ENCODE measurements around the gene CACNA2D3. TPM values are rescaled to one million over a fixed set of nuclear protein-coding genes. Genes with fewer than 3 reads are reported as not detected.

CACNA2D3 gene
- total RNA-seq, 1 experiment from 2014 or later, result not detected

DNA sequence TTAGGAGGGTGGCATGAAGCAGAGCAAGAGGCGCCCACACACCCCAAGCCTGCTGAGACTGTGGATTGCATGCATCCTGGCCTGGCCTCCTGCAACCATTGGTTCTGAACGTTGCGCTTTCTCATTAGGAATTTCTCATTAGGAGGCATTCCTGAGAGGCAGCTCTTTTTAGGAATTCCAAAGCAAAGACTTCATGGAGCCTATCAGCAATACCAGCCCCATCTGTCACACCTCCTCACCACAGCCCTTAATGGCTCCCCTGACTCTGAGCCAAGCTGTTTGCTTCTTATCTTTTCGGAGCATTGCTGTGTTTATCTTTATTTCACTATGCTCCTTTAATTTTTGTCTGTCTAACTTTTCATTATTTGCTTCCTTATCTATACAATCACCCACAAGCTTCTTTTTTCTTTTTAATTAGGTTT lies 226.9 kb downstream of the CACNA2D3 start:
- DNase-seq (ENCODE audit: low spot score), result no peak
- in situ Hi-C loops (cut with HindIII; ENCODE audit: low sequenced_read_pairs), result no loop called here

DNA sequence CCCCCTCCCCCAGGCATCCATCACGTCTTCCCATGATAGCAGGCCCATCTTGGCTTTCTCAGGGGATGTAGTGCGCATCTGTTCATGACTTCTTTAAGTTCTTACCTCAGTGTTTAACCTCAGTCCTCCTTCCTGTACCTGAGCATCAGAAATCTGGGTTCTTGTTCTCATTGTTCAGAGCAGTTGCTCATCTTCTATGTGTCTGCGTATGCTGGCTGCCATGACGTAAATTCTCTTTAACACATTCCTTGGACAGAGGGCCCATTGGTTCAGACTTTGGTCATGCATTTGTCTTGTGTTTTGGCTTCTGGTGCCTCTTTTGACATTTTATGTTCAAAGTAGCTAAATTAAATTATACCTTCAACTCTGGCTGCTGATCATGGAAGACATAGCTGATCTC lies 227.3 kb downstream of the CACNA2D3 start:
- in situ Hi-C loops (cut with HindIII; ENCODE audit: low sequenced_read_pairs), result no loop called here
- DNase-seq (ENCODE audit: low spot score), result no peak

DNA sequence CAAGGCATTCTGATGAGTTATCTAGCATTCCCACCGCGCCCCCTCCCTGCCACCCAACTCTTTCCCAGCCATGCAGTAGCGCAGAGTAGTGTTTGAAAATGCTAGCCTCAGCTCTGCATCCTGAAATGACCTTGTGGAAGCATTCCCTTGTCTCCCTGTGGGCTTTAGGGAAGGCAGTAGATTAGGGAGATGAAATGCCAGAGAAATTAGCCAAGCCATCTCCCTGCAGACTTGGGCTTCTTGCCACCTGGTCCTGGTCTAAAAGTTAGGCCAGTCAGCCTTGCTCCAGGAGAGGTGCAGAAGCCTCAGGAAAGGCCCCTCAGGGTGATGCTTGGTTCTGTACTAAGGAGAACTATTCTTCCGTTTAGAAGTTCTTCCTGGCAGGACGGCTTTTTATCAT lies 231.2 kb downstream of the CACNA2D3 start:
- in situ Hi-C loops (cut with HindIII; ENCODE audit: low sequenced_read_pairs), result no loop called here
- DNase-seq (ENCODE audit: low spot score), result no peak

DNA sequence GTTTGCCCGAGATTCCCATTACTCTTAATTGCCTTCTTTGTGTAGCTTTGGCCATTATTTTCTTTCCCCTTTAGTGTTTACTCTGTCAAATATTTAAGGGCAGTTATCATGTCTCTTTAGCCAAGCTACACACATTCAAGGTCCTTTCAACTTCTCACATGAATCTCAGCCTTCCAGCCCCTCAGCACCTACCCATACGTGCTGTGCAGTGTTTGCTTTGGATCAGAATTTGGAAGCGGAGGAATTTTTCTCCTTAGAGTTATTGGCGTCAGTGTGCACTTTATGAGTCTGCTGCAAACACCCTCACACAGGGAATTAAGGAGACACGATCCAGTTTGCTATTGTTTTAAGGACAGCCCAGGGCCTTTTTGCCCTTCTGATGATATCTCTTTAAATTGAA lies 231.6 kb downstream of the CACNA2D3 start:
- in situ Hi-C loops (cut with HindIII; ENCODE audit: low sequenced_read_pairs), result no loop called here

DNA sequence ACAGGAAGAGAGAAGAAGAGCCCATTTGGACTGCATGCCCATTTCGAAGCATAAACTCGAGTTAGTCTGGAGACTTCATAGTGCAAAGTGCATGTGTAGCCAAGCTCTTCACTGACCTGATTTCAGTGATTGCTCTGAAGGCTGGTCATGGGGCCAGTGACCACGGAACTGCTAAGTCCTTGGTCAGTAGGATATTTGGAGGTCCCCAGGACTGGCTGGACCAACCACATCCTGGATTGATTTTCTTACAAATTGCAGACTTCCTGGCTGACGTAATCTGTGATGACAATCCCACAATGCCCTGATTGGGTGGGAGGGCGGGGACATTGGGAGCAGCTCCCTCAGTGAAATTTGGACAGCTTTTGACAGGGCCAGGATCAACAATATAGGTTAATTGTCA lies 233.4 kb downstream of the CACNA2D3 start:
- no peak for DNase-seq (ENCODE audit: low spot score)
- in situ Hi-C loops (cut with HindIII; ENCODE audit: low sequenced_read_pairs), result no loop called here

More for the DNA sequence above, 231.6 kb downstream of the CACNA2D3 start:
- DNase-seq (ENCODE audit: low spot score), result no peak

DNA sequence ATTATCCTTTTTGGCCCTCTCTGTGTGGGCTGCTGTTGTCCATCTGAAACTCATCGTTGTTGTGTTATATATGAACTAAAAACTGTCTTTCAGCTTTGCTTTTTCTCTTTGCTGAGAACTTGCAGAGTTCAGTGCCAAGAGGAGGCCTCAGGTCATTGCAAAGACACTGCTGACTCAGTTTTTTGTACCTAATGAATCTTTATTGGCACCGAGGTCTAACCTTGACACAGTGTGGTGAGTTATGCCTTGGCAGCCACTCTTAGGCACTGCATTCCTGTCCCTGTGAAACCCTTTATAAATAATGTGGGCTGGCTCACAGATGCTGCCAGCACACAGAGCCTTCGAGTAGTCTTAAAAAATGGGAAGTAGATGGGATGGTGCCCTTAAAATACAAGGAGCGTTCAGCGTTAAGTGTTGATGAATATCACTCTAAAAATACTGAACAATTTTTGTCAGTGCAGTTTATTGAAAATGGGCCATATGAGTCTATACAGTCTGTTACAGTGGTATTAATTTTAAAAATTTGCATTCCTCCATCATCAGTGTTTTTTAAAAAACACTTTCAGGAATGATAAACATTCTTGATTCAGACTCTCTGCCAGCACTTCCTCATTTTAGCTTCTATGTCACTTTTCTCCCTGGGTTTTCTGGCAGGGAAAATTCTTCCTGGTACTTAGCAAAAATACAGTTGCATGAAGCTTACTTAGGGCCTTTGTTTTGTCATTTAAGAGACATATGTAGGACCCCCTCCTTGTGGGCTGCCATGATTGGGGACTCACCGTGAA lies 234.1 kb downstream of the CACNA2D3 start:
- in situ Hi-C loops (cut with HindIII; ENCODE audit: low sequenced_read_pairs), result no loop called here
- no peak for DNase-seq (ENCODE audit: low spot score)

DNA sequence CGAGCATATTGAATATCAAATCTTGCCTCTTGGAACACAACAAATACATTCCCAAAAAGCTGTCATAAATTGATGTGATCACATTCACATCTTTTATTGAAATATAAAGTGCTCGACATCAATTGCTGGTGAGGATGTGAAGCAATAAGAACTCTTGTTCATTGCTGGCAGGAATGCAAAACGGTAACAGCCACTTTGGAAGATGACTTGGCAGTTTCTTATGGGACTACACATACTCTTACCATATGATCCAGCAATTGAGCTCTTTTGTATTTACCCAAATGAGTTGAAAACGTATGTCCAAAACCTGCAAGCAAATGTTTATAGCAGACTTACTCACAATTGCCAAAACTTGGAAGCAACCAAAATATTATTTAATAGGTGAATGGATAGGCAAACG lies 234.9 kb downstream of the CACNA2D3 start:
- in situ Hi-C loops (cut with HindIII; ENCODE audit: low sequenced_read_pairs), result no loop called here
- DNase-seq (ENCODE audit: low spot score), result no peak

DNA sequence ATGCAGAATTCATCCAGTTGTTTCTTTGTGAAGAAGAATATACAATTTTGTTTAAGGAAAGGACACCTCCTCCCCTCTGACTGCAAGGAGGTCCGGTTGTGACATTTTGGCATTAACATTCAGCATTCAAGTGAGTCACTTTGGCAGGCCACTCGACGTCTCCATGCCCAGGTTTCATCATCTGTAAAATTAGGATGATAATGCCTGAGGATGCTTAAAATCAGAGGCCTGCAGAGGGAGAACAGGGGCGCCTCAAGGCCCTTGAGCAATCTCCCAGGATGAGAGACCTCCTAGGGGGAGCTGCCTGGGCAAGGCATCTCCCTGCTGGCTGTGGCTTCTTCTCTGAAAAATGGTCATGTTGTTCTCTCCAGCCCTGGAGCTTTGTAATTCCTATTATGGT lies 236.0 kb downstream of the CACNA2D3 start:
- no peak for DNase-seq (ENCODE audit: low spot score)
- in situ Hi-C loops (cut with HindIII; ENCODE audit: low sequenced_read_pairs), result no loop called here

DNA sequence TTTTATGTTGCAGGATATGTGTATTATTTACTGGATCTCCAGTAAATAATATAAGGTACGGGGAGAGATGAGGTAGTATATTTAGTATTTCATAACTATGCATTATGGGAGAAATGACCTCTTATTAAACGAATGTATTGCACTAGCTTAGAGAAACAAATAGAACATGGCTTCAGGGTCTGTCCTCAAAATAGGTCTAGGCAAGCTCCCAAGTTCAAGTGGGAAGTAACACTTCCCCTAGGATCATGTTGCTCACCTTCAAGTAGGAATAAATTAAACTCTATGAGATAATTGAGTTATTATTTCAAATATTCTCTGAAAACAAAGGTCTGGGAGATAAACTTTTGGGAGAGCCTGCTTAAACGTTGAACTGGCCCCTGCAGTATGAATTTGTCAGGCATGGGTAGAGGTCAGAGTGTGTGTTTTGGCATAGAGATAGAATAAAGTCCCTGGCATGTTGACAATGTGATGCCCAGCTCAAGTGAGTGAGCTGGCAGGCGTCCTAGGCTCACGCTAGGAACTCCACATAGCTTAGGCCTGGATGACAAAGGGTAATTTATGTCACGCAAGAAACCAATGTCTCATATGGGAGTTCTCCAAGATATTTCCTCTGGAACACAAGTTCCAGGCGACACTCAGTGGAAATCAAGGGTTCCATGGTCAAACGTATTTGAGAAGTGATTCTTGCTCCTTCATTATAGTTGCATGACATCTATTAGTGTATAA lies 236.8 kb downstream of the CACNA2D3 start:
- in situ Hi-C loops (cut with HindIII; ENCODE audit: low sequenced_read_pairs), result no loop called here
- DNase-seq (ENCODE audit: low spot score), result no peak

DNA sequence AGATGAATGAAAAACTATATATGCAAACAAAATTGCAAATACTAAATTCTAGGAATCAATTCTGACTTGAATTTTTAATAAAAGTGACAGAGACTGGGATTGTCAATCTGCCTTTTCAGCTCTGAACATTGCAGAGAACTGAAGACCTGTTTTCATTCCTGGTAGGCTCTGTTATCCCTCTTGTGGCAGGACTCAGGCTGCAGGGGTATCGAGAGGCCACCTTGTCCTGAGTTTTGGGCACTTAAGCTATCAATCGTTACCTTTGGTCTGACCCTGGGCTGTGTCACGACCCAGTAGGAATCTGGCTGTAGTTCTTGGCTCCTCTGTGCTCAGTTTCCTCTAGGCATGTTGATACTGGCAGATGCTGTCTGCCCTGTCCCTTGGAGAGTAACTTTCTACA lies 238.0 kb downstream of the CACNA2D3 start:
- in situ Hi-C loops (cut with HindIII; ENCODE audit: low sequenced_read_pairs), result no loop called here
- DNase-seq (ENCODE audit: low spot score), result no peak

DNA sequence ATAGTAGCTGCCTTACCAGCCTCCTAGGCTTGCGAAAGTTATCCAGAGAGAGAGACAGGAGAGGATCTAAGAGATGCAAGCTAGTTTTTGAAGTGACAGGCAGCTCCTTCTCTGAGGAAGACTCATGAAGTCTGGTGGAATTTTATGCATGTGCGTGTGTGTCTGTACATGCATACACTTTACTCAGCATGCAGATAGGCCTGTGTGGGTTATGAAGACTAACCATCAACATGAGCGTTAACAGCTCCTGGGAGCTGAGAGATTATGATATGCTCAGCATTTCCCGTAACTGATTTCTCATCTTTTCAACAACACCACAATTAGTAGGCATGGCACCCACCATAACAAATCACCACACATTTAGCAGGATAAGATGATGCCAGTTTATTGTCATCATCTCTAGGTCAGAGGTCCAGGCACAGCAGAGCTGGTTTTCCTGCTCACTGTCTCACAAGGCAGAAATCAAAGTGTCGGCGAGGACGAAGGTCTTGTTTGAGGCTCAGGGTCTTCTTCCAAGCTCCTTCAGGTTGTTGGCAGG lies 239.5 kb downstream of the CACNA2D3 start:
- DNase-seq (ENCODE audit: low spot score), result no peak
- in situ Hi-C loops (cut with HindIII; ENCODE audit: low sequenced_read_pairs), result no loop called here

DNA sequence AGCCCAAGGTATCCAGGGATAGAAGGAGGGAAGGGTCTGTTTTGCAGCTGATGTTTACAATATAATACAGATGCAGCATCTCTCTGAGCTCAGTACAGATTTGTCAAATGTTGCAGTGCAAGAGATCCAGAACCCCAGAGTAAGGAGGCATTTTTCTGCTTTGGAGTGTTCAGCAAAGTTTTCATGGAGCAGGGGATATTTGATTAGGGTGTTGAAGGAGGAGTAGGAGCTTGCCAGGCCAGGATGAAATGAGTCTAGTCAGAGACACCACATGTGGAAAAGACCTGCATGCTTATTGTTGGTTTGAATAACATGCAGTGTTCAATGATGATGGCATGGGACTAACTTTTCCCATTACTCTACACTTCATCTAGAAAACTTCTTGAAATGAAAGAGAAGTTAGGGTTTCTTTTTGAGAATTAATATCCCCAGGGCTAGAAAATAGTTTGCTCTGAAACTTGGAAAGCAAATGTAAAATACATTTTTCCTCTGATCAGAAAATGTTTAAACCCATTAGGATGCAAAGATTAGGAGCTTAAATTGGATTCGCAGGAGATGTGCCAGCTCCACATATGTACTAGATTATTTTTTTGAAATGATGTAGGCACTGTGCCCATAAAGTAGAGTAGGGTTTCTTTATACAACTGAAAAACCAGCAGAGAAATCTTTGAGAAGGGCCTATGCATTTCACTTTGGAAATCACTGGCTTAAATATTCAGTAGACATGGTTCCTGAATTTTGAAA lies 243.8 kb downstream of the CACNA2D3 start:
- in situ Hi-C loops (cut with HindIII; ENCODE audit: low sequenced_read_pairs), result no loop called here

DNA sequence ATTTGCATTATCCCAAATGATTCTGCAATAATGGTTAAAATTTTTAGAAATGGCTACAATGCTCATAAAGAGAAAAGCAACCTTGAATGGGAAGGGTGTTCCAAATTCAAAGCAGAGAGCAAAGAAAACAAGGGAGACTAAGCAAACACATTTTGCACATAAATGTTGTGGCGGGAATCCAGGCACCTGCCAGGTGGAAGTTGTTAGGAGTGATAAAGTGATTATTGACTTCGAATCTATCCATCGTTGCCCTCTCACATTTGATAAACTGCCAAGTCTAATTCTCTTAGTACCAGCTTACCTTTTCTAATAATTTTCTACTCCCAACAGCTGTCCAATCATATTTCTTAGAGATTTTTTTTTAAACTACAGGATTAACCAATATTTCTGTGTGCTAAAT lies 244.5 kb downstream of the CACNA2D3 start:
- in situ Hi-C loops (cut with HindIII; ENCODE audit: low sequenced_read_pairs), result no loop called here

More for the DNA sequence above, 243.8 kb downstream of the CACNA2D3 start:
- DNase-seq (ENCODE audit: low spot score), result no peak

DNA sequence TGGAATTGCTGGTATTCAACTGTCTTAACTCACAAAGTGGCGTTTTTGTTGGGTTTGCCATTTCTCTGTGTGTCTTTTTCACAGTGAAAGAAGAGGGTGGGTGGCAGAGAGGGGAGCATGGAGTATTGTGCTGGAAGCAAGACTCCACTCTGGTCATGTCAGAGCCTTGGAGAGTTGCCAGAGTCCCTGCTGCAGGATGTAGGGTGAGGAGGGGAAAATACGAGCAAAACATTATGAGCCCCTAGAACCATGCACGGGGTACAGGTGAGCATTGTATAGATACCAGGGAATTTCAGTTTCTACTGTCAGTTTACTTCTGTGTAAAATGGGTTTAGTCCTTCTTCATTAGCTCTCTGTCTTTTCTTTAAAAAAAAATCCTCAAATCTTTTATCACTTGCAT lies 249.9 kb downstream of the CACNA2D3 start:
- DNase-seq (ENCODE audit: low spot score), result no peak
- in situ Hi-C loops (cut with HindIII; ENCODE audit: low sequenced_read_pairs), result no loop called here

More for the DNA sequence above, 244.5 kb downstream of the CACNA2D3 start:
- no peak for DNase-seq (ENCODE audit: low spot score)

DNA sequence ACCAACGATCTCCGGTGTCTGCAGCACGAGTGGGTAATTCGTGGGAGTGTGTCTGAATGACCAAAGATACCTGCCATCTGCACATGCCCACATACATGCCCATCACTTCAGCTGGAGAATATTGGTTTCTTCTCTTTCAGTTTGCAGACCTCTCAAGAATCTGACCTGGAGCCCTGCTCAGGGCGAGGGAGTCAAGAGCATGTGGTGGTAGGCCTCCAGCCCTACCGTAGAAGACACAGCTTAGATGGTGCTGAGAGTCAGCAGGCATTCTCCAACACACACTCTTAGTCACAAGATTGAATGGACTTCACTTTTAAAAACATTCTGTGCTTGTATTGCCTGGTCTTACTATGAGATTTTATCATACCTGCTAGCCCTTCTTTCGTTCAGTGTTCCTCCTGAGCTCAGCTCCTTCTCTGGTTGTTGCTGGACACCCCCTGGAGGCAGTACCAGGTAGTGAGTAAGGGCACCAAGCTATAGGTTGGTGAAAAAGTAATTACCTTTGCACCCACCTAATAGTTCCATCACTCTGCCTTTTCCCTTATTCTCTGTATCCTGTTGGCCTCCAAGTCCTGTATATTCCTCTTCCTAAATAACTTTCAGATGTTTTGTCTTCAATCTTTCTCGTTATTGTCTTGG lies 252.0 kb downstream of the CACNA2D3 start:
- in situ Hi-C loops (cut with HindIII; ENCODE audit: low sequenced_read_pairs), result no loop called here

DNA sequence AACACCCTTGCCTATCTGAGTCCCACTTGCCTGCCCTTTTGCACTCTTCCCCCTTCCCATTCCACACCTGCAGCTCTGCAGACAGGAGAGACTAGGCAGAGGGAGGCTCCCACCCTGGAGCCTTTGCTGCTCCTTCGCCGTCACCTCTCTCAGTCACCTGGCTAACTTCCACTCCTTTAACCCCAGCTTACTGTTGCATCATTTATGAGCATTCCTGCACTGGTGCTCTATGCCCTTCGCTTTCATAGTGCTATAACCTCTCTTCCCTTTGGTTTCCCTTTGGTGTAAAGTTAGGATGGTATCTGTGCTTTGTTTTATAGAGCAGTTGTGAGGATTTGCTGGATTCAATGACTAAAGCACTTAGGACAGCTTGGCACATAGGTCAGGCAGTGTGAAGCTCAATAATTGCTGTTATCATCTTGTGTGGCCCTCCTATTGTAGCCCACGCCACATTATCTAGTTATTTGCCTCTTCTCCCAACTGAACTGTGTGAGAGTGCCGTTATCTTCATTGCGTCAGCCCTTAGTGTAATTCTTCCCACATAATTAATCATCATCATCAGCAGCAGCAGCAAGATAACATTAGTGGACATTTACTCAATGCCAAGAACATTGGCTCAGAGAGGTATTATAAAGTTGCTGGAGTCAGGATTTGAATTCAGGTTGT lies 253.9 kb downstream of the CACNA2D3 start:
- in situ Hi-C loops (cut with HindIII; ENCODE audit: low sequenced_read_pairs), result no loop called here
- DNase-seq (ENCODE audit: low spot score), result no peak

More for the DNA sequence above, 252.0 kb downstream of the CACNA2D3 start:
- DNase-seq (ENCODE audit: low spot score), result no peak

DNA sequence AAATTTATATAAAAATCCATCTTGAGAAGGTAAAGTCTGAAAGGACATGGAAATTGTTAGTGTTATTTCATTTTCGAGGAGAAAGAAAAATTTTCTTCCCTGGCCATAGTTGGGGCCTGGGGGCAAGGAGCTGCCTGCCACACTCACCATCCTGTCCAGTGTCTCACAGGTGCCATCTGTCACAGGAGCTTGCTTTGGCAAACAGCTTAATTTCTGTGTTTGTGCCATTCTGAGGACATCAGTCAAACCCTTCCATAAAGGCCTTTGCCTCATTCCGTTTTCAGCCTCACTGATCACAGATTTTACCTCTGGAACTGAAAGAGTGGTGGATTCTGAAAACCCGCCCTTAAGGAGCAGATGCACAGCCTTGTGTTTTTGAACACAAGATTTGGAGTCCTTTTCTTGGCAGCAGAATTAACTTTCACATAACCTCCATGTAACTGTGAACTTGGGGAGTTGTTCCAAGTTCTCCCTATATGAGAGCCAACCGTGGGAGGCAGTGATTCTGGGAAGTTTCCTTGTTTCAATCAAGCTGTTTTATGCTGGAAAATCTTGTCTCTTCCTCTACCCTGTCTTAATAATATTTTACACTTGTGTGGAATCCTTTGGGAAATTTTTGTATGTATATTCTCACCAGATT lies 254.7 kb downstream of the CACNA2D3 start:
- in situ Hi-C loops (cut with HindIII; ENCODE audit: low sequenced_read_pairs), result no loop called here
- peak; percentile 90 for DNase-seq (ENCODE audit: low spot score)

DNA sequence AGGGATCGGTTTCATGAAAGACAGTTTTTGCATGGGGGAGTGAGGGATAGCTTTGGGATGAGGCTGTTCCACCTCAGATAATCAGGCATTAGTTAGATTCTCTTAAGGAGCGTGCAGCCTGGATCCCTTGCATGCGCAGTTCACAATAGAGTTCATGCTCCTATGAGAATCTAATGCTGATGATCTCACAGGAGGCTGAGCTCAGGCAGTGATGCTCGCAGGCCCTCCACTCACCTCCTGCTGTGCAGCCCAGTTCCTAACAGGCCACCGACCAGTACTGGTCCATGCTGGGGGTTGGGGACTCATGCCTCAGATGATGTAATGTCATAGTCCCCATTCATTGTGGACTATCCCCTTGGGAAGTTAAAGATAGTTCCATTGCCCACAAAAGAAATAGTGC lies 255.8 kb downstream of the CACNA2D3 start:
- in situ Hi-C loops (cut with HindIII; ENCODE audit: low sequenced_read_pairs), result no loop called here

More for the DNA sequence above, 255.8 kb downstream of the CACNA2D3 start:
- no peak for DNase-seq (ENCODE audit: low spot score)
